Effector CD4-positive, alpha-beta T cell (primary cell): Measurements from ENCODE around the gene SCP2.
"Not testable (repeated sequence)": the region's sequence is repeated elsewhere in the genome, so short reads cannot be mapped to it uniquely, and the experiment has no call there.

Source experiments
- DNase-seq: peaks from one replicate; pipeline ENCODE4 v3.0.0-alpha.2; 2020

Gene SCP2

DNA sequence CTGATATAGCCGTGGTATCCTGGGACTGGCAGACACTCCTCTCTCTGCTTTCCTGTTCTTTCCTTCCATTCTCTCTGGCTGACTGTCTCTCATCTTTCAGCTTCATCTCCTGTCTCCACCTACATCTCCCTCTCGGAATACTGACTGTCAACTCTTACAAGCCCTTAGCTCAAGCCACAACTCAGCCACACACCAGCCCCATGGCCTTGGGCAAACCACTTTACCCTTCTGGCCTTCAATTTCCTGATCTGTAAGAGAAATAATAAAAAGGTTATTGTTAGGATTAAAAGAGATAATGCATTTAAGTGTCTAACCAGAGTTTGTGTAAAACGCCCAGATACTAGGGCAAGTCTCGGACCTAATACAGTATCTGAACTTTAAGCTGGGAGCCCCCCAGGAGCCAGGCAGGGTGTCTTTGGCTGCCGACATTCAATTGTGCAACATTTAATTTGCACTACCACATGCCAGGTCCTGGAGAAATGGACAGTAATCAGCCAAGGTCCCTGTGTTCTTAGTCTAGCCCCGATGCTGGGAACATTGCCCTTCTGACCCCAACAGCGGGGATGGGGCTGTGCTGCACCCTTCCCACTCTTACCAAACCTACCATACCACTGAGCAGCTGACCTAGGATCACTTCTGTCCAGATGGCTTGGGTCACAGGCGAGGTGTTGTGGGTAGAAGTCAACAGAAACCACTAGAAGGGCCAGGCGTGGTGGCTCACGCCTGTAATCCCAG, 10.7 kb upstream of the SCP2 start:
- DNase-seq = no peak

DNA sequence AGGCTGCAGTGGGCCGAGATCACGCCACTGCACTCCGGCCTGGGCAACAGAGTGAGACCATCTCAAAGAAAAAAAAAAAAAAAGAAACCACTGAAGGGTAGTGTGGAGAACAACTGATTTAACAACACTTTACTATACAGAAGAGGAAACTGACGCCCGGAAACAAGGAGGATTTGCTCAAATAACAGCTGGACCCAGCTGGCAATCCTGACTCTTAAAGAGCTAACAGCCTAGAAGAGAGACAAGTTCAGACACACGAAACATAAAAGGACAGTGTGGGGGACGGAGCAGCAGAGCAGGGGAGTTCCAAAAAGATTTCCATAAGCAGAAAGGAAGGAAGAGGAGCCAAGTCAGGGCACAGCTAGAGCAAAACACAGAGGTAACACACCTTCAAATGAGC, 9.9 kb upstream of the SCP2 start:
- no peak for DNase-seq

DNA sequence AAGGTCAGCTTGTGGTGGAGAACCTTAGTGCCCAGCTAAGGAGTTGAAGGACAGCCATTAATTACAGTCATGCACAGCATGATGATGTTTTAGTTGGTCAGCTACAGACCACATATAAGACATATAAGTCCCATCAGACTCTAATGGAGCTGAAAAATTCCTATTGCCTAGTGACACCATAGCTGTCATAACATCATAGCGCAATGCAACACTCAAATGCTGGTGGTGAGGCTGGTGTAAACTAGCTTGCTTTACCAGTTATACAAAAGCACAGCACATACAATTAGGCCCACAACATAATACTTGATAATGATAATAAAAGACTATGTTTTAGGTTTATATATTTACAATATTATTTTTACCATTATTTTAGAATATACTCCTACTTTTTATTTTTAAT, 9.5 kb upstream of the SCP2 start:
- DNase-seq = no peak

DNA sequence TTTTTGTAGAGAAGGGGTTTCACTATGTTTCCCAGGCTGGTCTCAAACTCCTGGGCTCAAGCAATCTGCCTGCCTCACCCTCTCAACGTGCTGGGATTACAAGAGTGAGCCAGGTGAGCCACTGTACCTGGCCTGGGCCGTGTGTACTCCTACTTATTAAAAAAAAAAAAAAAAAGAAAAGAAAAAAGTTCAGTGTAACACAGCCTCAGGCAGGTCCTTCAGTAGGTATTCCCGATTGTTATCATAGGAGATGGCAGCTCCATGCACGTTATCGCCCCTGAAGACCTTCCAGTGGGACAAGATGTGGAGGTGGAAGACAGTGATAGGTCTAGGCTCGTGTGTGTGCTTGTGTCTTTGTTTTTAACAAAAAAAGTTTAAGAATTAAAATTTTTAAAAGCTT, 8.9 kb upstream of the SCP2 start:
- DNase-seq = no peak

DNA sequence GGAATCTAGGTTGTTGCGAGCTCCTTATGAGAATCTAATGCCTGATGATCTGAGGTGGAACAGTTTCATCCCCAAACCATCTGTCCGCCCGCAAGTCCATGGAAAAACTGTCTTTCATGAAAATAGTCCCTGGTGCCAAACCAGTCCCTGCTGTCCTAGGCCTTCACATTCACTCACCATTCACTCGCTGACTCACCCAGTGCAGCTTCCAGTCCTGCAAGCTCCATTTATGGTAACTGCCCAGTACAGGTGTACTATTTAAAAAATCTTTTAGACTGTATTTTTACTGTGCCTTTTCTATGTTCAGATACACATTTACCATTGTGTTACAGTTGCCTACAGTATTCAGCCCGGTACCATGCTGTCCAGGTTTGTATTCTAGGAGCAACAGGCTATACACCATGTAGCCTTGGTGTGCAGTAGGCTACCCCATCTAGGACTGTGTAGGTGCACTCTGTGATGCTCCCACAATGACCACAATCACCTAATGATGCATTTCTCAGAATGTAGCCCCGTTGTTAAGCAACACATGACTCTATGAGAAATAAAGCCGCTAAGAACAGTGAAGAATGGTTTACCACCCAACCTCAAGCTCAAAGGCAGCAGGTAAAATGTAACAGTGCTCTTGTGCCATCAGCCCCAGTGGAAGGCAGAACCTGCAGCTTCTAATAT, 7.9 kb upstream of the SCP2 start:
- DNase-seq = no peak

DNA sequence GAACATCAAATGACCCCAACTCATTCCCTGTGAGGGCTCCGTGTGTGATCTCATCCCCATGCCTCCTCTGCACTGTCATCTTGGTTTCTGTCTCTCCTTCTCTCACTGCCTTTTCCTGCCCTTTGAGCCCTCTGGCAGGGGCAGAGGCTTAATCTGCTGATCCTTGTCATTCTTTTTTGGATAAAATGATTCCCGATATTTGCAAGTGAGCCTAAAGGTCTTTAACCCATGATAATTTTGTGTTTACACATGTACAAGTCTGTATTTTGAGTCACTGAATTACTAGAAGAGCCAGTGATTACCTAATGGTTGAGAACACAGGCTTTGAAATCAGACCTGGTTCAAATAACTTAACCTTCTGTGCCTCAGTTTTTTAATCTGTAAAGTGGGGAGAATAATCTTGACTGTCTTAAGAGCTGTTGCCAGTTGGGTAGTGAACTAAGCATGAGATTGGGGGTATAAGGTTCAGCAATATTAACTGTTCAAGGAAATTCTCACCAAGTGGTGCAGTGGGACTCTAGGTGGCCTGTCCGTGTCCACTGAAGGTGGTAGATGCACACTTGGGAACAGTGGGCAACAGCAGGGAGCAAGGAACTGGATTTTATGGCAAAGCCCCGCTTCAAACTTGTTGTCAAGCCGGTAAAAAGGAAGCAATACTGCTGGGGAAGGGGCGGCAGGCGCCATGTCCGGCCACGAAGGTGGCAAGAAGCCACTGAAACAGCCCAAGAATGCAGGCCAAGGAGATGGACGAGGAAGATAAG, 7.2 kb upstream of the SCP2 start:
- DNase-seq = no peak

DNA sequence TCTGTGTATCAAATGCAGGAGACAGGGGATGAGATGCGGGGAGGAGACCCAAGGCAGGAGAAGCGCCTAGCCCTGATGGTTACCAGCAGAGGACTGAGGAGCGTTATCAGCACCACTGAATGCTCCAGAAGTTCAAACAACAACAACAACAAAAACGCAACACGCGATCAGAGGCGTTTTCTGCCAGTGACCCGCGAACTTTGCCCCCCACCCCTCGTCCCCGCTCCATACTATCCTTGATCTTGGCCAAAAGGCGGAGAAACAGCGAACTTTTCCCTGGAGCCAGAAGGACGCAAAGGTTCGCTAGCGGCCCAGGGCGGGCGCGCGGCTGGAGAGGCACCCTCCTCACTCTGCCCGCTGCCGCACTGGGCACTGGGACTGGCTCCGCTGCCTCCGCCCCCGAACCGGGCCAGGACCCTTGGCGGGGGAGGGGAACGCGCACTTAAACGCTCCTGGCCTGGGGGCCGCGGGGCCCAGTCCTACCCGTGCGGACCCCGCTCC, 6.2 kb upstream of the SCP2 start:
- no peak for DNase-seq

DNA sequence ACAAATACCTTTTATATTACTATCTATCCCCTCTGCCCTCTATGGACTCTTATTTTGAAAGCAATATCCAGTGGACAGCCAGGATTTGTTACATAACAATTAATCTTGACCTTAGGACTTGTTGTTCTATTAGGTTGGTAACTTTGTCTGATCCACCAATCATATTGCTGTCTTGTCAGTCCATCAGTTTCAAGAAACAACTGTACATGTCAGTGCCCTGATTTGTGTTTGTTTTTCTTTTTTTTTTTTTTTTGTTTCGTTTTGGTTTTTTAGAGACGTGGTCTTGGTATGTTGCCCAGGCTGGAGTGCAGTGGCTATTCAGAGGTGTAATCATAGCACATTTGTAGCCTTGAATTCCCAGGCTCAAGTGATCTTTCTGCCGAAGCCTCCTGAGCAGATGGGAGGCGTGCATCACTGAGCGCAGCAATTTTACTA, 1.5 kb upstream of the SCP2 start:
- no peak for DNase-seq

DNA sequence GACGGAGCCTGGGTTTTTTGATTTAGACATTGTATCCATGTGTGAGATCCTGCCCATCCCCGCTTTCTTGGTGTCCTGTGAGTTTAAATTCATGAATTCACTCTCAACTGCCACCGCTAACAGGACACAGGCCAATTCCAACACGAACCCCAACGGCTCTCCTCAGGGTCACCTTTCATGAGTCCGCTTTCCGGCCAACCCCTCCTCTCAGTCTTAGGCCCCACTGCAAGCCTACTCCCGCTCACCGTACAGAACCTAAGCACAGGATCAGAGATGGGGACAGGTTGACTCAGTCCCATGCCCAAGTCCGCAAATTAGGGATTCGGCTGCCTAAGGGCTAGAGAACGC, 238 bp upstream of the SCP2 start:
- DNase-seq = no peak

DNA sequence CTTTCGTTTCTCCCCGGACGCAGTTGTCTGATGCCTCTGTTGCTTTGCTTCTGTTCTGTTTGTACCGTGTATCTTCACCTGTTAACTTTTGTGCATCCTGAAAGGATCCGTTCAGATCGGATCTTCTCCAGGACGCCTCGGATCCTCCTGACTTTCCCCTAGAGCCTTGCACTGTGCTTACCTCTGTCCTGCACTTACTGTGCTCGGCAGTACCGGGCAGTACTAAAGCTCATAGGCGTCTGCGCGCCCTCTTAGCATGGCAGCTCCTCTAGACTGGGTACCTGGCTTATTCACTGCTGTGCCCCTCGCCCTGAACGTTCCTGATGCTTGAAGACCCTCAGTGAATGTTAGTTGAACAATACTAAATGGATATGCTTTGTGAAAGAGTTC, 934 bp downstream of the SCP2 start:
- no peak for DNase-seq

DNA sequence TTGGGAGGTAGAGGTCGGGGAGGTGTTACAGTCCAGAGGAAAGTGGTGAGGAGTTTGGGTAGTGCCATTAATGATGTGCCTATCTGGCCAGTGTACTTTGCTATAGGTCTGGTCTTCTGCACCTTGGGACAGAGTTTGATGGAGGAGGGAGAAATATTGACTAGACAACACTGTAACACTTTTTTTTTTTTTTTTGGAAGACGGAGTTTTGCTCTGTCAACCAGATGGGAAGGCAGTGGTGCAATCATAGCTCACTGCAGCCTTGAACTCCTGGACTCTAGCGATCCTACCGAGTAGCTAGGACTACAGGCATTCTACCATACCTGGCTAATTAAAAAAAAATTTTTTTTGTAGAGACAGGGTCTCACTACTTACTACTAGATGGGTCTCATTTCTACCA, 1.9 kb downstream of the SCP2 start:
- no peak for DNase-seq

DNA sequence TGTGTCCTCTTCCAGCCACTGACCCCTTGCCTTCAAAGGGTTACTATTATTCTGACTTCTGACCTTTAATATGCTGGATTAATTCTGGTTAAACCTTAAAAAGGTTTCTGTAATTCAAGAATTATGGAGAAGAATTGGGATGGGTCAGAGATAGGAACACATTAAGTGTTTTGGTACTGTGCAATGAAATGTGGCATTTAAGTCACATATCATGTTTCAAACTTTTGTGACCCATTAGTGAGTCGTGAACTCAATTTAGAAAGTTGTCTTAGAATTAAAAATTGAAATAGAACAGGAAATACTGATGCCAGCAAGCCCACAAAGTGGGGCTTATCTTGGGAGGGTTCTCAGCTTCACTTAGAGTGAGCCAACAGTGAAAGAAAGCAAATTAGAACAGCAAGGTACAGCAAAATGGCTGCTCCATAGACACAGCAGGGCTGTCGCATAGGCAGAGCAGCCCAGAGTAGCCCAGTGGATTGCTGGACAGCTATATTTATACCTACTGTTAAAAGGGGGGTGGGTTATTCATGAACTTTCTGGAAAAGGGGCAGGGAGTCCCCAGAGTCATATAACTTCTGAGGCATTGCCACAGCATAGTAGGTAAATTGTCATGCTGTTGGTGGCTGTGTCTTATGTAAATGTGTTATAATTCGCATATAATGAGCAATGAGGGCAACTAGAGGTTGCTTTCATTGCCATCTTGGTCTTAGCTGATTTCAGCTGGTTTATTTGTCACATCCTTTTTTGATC, 10.5 kb downstream of the SCP2 start:
- DNase-seq = no peak

DNA sequence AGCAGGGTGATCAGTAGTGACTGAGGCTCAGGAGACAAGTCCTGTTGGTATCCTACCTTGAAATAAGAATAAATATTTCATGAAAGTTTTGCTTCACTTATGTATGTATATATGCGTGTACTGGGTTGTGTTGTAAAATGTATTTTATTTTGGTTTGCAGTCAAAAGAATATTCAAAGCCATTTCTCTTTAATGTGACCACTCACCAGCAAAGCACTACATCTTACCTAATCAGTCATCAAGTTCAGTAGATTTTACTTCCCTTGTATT, 11.0 kb downstream of the SCP2 start:
- DNase-seq = no peak

DNA sequence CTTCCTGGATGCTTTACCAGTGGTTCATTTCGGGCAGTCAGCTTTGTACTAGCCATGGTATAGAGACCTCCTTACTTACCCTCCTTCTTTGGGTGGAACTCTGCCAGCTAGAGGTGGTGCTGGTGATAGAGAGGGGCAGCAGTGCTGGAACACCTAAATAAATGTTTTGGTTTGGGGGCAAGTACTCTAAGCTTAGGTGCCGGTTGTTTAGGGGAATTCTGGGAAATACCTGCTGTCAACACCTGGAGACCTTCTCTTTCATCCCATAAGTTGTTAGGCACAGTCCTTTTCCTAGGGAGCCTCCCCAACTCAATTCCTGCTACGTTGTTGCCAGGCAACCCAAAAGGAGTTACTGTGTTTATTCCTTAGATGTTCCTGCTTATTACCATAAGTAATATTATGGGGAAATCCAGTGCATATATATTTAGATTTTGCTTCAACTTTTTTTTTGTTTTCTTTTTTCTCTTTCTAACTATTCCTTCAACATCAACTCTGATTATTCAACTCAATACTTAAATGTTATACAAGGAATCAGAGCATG, 16.9 kb downstream of the SCP2 start:
- DNase-seq = no peak

DNA sequence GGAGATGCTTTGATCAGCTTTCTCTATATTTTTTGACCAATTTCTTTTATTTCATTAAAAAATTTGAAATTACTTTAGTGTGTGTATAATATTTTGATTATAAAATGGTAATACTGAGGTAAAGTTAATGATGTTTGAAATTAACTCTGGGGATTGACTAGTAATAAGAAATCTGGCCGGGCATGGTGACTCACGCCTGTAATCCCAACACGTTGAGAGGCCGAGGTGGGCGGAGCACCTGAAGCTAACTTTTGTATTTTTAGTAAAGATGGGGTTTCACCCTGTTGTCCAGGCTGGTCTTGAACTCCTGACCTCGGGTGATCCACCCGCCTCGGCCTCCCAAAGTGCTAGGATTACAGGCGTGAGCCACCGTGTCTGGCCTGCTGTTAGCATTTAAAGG, 17.5 kb downstream of the SCP2 start:
- no peak for DNase-seq

DNA sequence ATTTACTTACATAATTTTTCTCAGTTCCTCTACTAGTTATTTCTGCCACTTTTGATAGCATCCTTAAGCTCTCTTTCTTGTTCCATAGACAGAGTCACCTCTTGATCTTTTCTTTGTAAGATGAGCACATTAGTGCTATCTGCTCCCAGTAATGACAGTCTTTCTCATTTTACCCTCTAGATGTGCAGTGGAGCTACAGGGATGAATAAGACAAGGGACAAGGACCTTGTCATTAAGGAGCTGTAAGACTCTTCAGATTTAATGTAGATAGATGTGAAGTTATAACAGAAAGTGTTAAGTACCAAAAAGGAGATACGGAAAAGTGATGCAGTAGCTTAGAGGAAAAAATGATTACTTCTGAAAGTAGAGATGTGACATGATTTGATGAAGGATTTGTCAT, 20.4 kb downstream of the SCP2 start:
- no peak for DNase-seq

DNA sequence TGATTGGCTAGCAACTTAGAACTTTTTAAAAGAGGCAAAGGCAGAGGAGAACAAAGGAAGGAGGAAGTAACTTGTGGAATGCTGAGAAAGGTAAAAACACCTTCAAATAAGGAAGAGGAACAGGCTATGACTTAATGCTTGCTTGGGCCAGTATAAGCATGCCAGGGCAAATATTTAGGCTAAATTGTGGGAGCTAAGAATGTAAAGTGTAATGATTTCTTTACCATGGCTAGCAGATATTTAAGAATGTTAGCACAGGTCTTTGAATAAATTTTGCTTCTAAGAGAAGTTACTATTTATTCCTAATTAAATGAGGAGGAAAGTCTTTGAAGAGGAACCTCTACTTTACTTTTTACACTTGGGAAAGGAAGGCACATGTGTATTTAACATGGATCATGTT, 22.5 kb downstream of the SCP2 start:
- not testable (repeated sequence) for DNase-seq

DNA sequence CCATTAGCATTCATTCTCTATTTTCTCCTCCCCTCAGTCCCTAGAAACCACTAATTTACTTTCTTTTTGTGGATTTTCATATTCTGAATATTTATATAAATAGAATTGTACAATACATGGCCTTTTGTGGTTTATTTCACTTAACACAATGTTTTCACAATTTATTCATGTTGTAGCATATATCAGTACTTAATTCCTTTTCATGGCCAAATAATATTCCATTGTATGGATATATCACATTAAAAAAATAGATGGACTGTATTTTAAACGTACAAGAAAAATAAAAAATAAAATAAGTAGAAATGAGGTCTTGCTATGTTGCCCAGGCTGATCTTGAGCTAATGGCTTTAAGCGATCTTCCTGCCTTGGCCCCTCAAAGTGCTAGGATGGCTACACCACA, 25.0 kb downstream of the SCP2 start:
- no peak for DNase-seq

DNA sequence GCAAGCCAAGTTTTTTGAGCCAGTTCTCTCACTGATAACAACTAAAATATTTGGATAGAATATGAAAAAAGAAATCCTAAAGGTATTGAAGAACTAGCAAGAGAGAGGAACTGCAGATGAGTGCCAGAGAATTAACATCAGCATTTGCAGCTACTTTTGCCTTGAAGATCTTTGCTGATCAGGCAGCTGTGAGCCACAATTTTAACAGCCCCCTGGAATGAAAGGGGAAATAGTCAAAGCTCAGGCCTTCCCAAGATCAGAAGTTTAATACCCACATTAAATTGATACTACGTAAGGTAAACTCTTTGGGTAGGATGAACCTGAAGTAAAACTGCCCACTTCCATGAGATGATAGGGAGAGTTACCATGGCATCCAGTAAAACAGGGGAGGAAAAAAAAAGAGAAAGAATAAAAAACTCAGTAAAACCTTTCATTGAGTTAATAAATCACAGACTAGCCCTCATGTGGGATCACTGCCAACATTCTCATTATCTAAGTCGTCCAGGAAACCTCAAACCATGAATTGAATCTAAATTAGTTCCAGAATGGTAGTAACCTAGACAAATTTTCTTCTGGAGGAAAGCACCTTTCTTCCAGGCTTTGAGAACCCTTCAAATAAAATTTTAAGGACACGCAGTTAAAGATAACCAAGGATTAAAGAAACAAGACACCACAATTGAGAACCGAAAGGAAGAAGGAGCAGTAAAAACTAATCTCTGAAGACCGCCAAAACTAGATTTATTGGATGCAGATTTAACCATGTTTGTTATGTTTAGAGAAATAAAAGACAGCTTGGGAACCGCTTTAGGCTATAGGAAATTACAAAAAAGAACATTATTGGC, 28.3 kb downstream of the SCP2 start:
- DNase-seq = no peak

DNA sequence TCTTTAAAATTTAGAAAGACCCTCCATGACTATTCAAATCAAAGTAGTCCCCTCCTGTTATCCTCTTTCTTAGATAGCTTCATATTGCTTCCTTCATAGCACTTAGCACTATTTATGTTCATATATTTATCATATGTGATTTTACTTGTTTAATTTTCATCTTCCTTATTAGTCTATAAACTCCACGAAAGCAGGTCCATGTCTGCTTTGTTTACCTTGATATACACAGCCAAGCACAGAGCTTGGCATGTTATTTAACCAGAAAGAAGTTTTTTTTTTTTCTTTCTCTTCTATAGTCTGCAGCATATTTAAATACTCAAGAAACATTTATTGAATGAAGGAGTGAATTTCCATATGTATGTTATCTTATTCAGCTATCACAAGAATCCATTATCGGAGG, 36.0 kb downstream of the SCP2 start:
- no peak for DNase-seq

DNA sequence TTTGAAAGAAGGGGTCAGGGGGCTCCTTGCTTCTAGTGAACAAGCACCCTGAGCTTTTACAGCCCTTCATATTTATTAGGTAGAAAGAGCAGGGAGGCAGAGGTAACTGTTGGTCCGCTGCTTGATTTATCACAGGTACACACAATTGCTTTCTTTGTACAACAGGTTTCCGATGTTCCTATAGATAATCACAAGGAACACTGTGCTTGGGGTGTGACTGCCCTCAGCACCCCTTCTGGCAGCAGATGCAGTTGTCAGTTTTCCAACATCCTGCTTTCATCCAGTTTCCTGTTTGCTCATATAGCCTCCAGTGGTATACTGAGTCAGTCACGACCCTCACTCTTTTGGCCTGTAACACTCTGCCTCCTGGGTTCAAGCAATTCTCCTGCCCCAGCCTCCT, 40.6 kb downstream of the SCP2 start:
- DNase-seq = no peak

DNA sequence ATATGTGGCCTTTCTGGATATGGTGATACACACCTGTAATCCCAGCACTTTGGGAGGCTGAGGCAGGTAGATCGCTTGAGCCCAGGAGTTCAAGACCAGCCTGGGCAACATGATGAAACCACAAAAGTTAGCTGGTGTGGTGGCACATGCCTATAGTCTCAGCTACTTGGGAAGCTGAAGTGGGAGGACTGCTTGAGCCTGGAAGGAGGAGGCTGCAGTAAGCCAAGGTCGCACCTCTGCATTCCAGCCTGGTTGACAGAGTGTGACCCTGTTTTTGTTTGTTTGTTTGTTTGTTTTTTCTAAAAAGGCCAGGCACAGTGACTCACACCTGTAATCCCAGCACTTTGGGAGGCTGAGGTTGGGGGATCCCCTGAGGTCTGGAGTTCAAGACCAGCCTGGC, 42.2 kb downstream of the SCP2 start:
- not testable (repeated sequence) for DNase-seq
